ENCODE results near the gene CERT1.

The CERT1 gene

GRCh38 chr5:75468593-75468992 lies 42.8 kb downstream of the CERT1 start:
- DNase-seq, result no peak

- DNase-seq, result no peak
Measured at GRCh38 chr5:75466006-75466716, 45.3 kb downstream of the CERT1 start.

- no peak for DNase-seq
Measured at GRCh38 chr5:75465480-75465879, 45.9 kb downstream of the CERT1 start.

- DNase-seq, result no peak
Measured at GRCh38 chr5:75463726-75464125, 47.7 kb downstream of the CERT1 start.

GRCh38 chr5:75461679-75462078 lies 49.8 kb downstream of the CERT1 start:
- DNase-seq, result peak; percentile 5 to 6

GRCh38 chr5:75460942-75461610 lies 50.4 kb downstream of the CERT1 start:
- DNase-seq, result no peak

GRCh38 chr5:75460532-75460931 lies 50.9 kb downstream of the CERT1 start:
- DNase-seq, result no peak

- no peak for DNase-seq
Measured at GRCh38 chr5:75457691-75458090, 53.7 kb downstream of the CERT1 start.

GRCh38 chr5:75457161-75457560 lies 54.3 kb downstream of the CERT1 start:
- DNase-seq, result no peak

GRCh38 chr5:75450069-75450468 lies 61.4 kb downstream of the CERT1 start:
- no peak for DNase-seq

GRCh38 chr5:75446068-75446467 lies 65.4 kb downstream of the CERT1 start:
- DNase-seq, result no peak

GRCh38 chr5:75441560-75441959 lies 69.9 kb downstream of the CERT1 start:
- DNase-seq, result no peak

GRCh38 chr5:75439276-75439675 lies 72.2 kb downstream of the CERT1 start:
- peak in 1 of 2 experiments; percentile 12 for DNase-seq

GRCh38 chr5:75438722-75439121 lies 72.7 kb downstream of the CERT1 start:
- DNase-seq, result no peak

- no peak for DNase-seq
Measured at GRCh38 chr5:75435096-75435495, 76.3 kb downstream of the CERT1 start.

- no peak for DNase-seq
Measured at GRCh38 chr5:75433814-75434506, 77.5 kb downstream of the CERT1 start.

- DNase-seq, result no peak
Measured at GRCh38 chr5:75414241-75414640, 97.2 kb downstream of the CERT1 start.

- peak in 1 of 2 experiments; percentile 3 for DNase-seq
Measured at GRCh38 chr5:75412111-75412990, 99.1 kb downstream of the CERT1 start.

- DNase-seq, result no peak
Measured at GRCh38 chr5:75405296-75405695, 106.1 kb downstream of the CERT1 start.

- DNase-seq, result no peak
Measured at GRCh38 chr5:75395277-75395676, 116.2 kb downstream of the CERT1 start.

GRCh38 chr5:75389430-75389829 lies 122.0 kb downstream of the CERT1 start:
- no peak for DNase-seq

- DNase-seq, result no peak
Measured at GRCh38 chr5:75387806-75388205, 123.6 kb downstream of the CERT1 start.

- no peak for DNase-seq
Measured at GRCh38 chr5:75384218-75384617, 127.2 kb downstream of the CERT1 start.

All from Kasumi-1 (cell line).